ENCODE results near the gene SETD5. TPM values are rescaled to one million over a fixed set of nuclear protein-coding genes. Genes with fewer than 3 reads are reported as not detected.

Gene SETD5
- total and polyA plus RNA-seq, 2 donors (not counting 3 experiments of a cell fraction or from before 2014, with no cell fraction given) = 48.2 to 149 TPM

DNA sequence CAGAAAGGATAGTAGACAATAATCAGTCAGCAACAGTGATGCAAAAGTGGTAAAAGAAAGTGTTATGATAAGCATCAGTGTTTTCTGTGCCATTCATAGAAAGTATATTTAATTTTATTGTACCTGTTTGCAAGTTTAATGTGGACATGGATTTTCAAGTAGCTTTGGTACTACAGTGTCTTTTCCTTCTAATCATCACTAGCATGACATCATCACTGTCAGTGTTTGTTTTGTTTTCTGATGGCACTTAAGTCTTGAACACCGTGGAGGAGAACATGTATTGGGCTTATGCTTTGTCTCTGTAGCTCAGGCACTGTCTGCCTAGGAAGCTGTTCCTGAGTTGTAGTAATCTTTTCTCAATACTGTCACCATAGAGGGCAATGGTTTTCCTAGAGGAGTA is 41.9 kb downstream of the SETD5 start:
- POLR2A ChIA-PET = no interaction called here
- intact Hi-C loops (cut with micrococcal nuclease) = no loop called here
- Histone ChIP-seq H3K9me3 (replicated peaks; ENCODE audit: control insufficient read depth, insufficient read depth, low read length) (no peaks in the 10 kb centered on the region), H3K79me2 (ENCODE audit: control insufficient read depth, insufficient read depth, low read length) (peaks cover 42% of the 10 kb centered on the region), H3K9me1 (replicated peaks; ENCODE audit: control insufficient read depth, extremely low read depth, insufficient read depth, low read length) (no peaks in the 10 kb centered on the region), H2AFZ (ENCODE audit: low read depth, low read length) (no peak overlapping the region), H4K20me1 (replicated peaks; ENCODE audit: control insufficient read depth, extremely low read depth, insufficient read depth, low read length) (peaks cover 3% of the 10 kb centered on the region), H3K36me3 (ENCODE audit: control insufficient read depth in 2 of 2, extremely low read depth in 1 of 2, insufficient read depth in 2 of 2, low read length in 2 of 2) (peaks cover 49 to 60% of the 10 kb centered on the region in 2 experiments), H3K9ac (replicated peaks; ENCODE audit: extremely low read depth, insufficient read depth, low read length) (no peak overlapping the region), H3K4me2 (ENCODE audit: insufficient read depth, low read length) (no peak overlapping the region), H3K27me3 (ENCODE audit: control insufficient read depth in 2 of 2, insufficient read depth in 2 of 2, low read length in 2 of 2) (no peaks in the 10 kb centered on the region), H3K27ac (ENCODE audit: insufficient read depth, low read depth, low read length) (no peak overlapping the region), H3K4me1 (ENCODE audit: control insufficient read depth, extremely low read depth, insufficient read depth, low read length) (no peaks in the 10 kb centered on the region), H3K4me3 (replicated peaks in 1 of 3; ENCODE audit: insufficient read depth in 1 of 3, low read depth in 1 of 3, low read length in 3 of 3) (no peak overlapping the region)
- CTCF ChIA-PET = interaction anchor here (2.4 kb wide), 1 partner anchor 86 kb away, joined by 7 read pairs; no protein-coding TSS in a partner anchor
- BruUV-seq (replicated peaks) = no TSS peak
- dilution Hi-C loops (cut with MboI; ENCODE audit: extremely low pct_ligation_motif_present, low sequenced_read_pairs) = no loop called here
- TF ChIP-seq EZH2 (IDR thresholded peaks at IDR 0.05; ENCODE audit: borderline replicate concordance, low read depth, low read length, severe bottlenecking) (no peak), FOS (IDR thresholded peaks at IDR 0.05; ENCODE audit: borderline replicate concordance, insufficient read depth, low read length) (no peak), GATA2 (IDR thresholded peaks at IDR 0.05; ENCODE audit: insufficient read depth, insufficient read length, low read depth, low read length) (no peak), POLR2AphosphoS5 (IDR thresholded peaks at IDR 0.05; ENCODE audit: insufficient read depth, low read depth, low read length) (no peak), JUN (IDR thresholded peaks at IDR 0.05; ENCODE audit: borderline replicate concordance, insufficient read depth, insufficient read length, low read depth) (peak; percentile 4), MYC (IDR thresholded peaks at IDR 0.05; ENCODE audit: low read depth, low read length) (no peak)
- TF ChIP-seq, protein P1, sequence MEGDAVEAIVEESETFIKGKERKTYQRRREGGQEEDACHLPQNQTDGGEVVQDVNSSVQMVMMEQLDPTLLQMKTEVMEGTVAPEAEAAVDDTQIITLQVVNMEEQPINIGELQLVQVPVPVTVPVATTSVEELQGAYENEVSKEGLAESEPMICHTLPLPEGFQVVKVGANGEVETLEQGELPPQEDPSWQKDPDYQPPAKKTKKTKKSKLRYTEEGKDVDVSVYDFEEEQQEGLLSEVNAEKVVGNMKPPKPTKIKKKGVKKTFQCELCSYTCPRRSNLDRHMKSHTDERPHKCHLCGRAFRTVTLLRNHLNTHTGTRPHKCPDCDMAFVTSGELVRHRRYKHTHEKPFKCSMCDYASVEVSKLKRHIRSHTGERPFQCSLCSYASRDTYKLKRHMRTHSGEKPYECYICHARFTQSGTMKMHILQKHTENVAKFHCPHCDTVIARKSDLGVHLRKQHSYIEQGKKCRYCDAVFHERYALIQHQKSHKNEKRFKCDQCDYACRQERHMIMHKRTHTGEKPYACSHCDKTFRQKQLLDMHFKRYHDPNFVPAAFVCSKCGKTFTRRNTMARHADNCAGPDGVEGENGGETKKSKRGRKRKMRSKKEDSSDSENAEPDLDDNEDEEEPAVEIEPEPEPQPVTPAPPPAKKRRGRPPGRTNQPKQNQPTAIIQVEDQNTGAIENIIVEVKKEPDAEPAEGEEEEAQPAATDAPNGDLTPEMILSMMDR (IDR thresholded peaks at IDR 0.05; ENCODE audit: extremely low read depth in 1 of 2, insufficient read depth in 1 of 2, low read depth in 1 of 2, low read length in 2 of 2) = no peak
- DNase-seq (ENCODE audit: low read depth, low spot score) = no peak
- no peak for FAIRE-seq

Measured in endothelial cell of umbilical vein (primary cell).